Measurements from ENCODE around the gene MAPK10. TPM values are rescaled to one million over a fixed set of nuclear protein-coding genes. Genes with fewer than 3 reads are reported as not detected.
A peak's percentile ranks its signal among the peaks of the same experiment; 100 is the strongest.

MAPK10 gene
- total and polyA plus RNA-seq, 2 experiments from 2014 or later, result 3.6 to 8.1 TPM

GRCh38 chr4:86235549-86235948 is 124.3 kb downstream of the MAPK10 start:
- no peak for TF ChIP-seq NANOG (IDR thresholded peaks at IDR 0.05; ENCODE audit: borderline replicate concordance)
- H2AFZ ChIP-seq, result no peak overlapping the region
- no peaks in the 10 kb centered on the region for H3F3A ChIP-seq (replicated peaks; ENCODE audit: low read depth)
- H3K27ac Mint-ChIP-seq, result no peak overlapping the region
- H4K20me1 ChIP-seq (replicated peaks; ENCODE audit: insufficient read depth), result no peaks in the 10 kb centered on the region
- no peak overlapping the region for H3K4me2 ChIP-seq
- H3K27me3 ChIP-seq (ENCODE audit: insufficient read depth), result no peaks in the 10 kb centered on the region
- no peak overlapping the region for H3K27ac ChIP-seq (ENCODE audit: low read depth)
- peaks cover 10% of the 10 kb centered on the region; the same call in 2 of the 3 replicates for H3K9me3 Mint-ChIP-seq
- DNase-seq (ENCODE audit: low spot score) (no peak), ATAC-seq (no peak)
- no peak overlapping the region for H3K4me3 Mint-ChIP-seq
- peaks cover 9% of the 10 kb centered on the region for H3K4me1 Mint-ChIP-seq
- no peaks in the 10 kb centered on the region for H3K79me2 ChIP-seq (replicated peaks; ENCODE audit: insufficient read depth)
- H3K4me3 ChIP-seq, result no peak overlapping the region
- H3K36me3 Mint-ChIP-seq (ENCODE audit: low read depth), result peaks cover 8% of the 10 kb centered on the region; the same call in 2 of the 3 replicates
- H3K36me3 ChIP-seq (ENCODE audit: insufficient read depth), result no peaks in the 10 kb centered on the region
- no peaks in the 10 kb centered on the region for H3K27me3 Mint-ChIP-seq (ENCODE audit: insufficient read depth, low read depth, poor library complexity)
- no peaks in the 10 kb centered on the region for H3K4me1 ChIP-seq (ENCODE audit: insufficient read depth)
- peaks cover 9% of the 10 kb centered on the region; the same call in 1 of the 2 replicates for H3K9me2 ChIP-seq (ENCODE audit: insufficient read depth)

GRCh38 chr4:86233681-86234080 is 126.2 kb downstream of the MAPK10 start:
- no peak for DNase-seq (ENCODE audit: low spot score)
- Histone ChIP-seq H2AFZ (peak overlapping the region; percentile 33; the same call in 1 of the 2 replicates), H3K4me3 (no peak overlapping the region), H3K9me2 (ENCODE audit: insufficient read depth) (peaks cover 9% of the 10 kb centered on the region; the same call in 1 of the 2 replicates), H3K4me1 (ENCODE audit: insufficient read depth) (no peaks in the 10 kb centered on the region), H4K20me1 (replicated peaks; ENCODE audit: insufficient read depth) (no peaks in the 10 kb centered on the region), H3K79me2 (replicated peaks; ENCODE audit: insufficient read depth) (no peaks in the 10 kb centered on the region), H3K4me2 (no peak overlapping the region), H3K36me3 (ENCODE audit: insufficient read depth) (no peaks in the 10 kb centered on the region), H3K27me3 (ENCODE audit: insufficient read depth) (no peaks in the 10 kb centered on the region), H3K27ac (ENCODE audit: low read depth) (no peak overlapping the region), H3F3A (replicated peaks; ENCODE audit: low read depth) (no peaks in the 10 kb centered on the region)
- Mint-ChIP-seq H3K36me3 (ENCODE audit: low read depth) (peaks cover 8% of the 10 kb centered on the region; the same call in 2 of the 3 replicates), H3K4me3 (no peak overlapping the region), H3K4me1 (peaks cover 9% of the 10 kb centered on the region), H3K27me3 (ENCODE audit: insufficient read depth, low read depth, poor library complexity) (no peaks in the 10 kb centered on the region), H3K9me3 (peaks cover 9% of the 10 kb centered on the region; the same call in 2 of the 3 replicates), H3K27ac (no peak overlapping the region)
- no peak for TF ChIP-seq STAT1 (IDR thresholded peaks at IDR 0.05; ENCODE audit: unreplicated experiment)
- ATAC-seq, result no peak

- Mint-ChIP-seq H3K4me1 (peaks cover 9% of the 10 kb centered on the region), H3K4me3 (no peak overlapping the region), H3K27me3 (ENCODE audit: insufficient read depth, low read depth, poor library complexity) (no peaks in the 10 kb centered on the region), H3K27ac (no peak overlapping the region), H3K36me3 (ENCODE audit: low read depth) (peaks cover 5% of the 10 kb centered on the region; the same call in 1 of the 3 replicates), H3K9me3 (peaks cover 5% of the 10 kb centered on the region; the same call in 2 of the 3 replicates)
- Histone ChIP-seq H3K79me2 (replicated peaks; ENCODE audit: insufficient read depth) (no peaks in the 10 kb centered on the region), H3K4me2 (no peak overlapping the region), H3K9me2 (ENCODE audit: insufficient read depth) (peaks cover 9% of the 10 kb centered on the region; the same call in 1 of the 2 replicates), H3K36me3 (ENCODE audit: insufficient read depth) (no peaks in the 10 kb centered on the region), H4K20me1 (replicated peaks; ENCODE audit: insufficient read depth) (no peaks in the 10 kb centered on the region), H3K4me3 (no peak overlapping the region), H3K27ac (ENCODE audit: low read depth) (no peak overlapping the region), H2AFZ (peak overlapping the region; percentile 33; the same call in 1 of the 2 replicates), H3K4me1 (ENCODE audit: insufficient read depth) (no peaks in the 10 kb centered on the region), H3F3A (replicated peaks; ENCODE audit: low read depth) (no peaks in the 10 kb centered on the region), H3K27me3 (ENCODE audit: insufficient read depth) (no peaks in the 10 kb centered on the region)
- DNase-seq (ENCODE audit: low spot score) (no peak), ATAC-seq (no peak)
- TF ChIP-seq POLR2AphosphoS5 (IDR thresholded peaks at IDR 0.05; ENCODE audit: low read depth) (no peak), ZNF331 (CRISPR knock-in tag; IDR thresholded peaks at IDR 0.05; ENCODE audit: low read depth) (no peak), EZH2 (IDR thresholded peaks at IDR 0.05; ENCODE audit: low read depth, unreplicated experiment) (no peak), NANOG (IDR thresholded peaks at IDR 0.05; ENCODE audit: borderline replicate concordance) (no peak), JUNB (IDR thresholded peaks at IDR 0.05; ENCODE audit: unreplicated experiment) (no peak), ZNF114 (CRISPR knock-in tag; IDR thresholded peaks at IDR 0.05) (no peak), STAT1 (IDR thresholded peaks at IDR 0.05; ENCODE audit: unreplicated experiment) (no peak), ETS1 (IDR thresholded peaks at IDR 0.05) (no peak), REST (IDR thresholded peaks at IDR 0.05; ENCODE audit: unreplicated experiment) (no peak), CTCF (conservative IDR thresholded peaks at IDR 0.05; ENCODE audit: low read depth in 2 of 2) (no peak), CREB1 (CRISPR knock-in tag; IDR thresholded peaks at IDR 0.05; ENCODE audit: low read depth) (no peak)
These were observed 126.8 kb downstream of the MAPK10 start for GRCh38 chr4:86233090-86233489.

All from GM23338 (cell line).